Measurements from ENCODE around the gene MED31. TPM values are rescaled to one million over a fixed set of nuclear protein-coding genes. Genes with fewer than 3 reads are reported as not detected.

MED31 gene
- total RNA-seq, 1 experiment from 2014 or later, result 10.6 TPM

DNA sequence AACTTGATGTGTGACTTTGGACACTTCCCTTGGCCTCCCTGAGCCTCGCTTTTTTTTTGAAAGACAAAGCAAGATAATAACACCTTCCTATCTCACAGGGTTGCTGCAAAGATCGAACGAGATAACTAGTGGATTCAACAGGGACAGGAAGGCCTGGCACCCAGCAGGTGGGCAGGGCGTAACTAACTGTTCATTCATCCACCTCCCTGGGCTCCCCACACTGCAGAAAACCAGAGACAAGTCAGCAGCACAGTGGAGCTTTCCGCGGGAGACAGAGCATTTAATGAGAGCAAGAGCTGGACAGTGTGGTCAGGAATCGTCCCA, 33.0 kb upstream of the MED31 start:
- no peak overlapping the region for H3K4me3 Mint-ChIP-seq
- H3K27ac Mint-ChIP-seq, result no peak overlapping the region
- CTCF ChIA-PET, result interaction anchor here (1.5 to 1.6 kb wide), 2 partner anchors 17 to 28 kb away, joined by 4 to 7 read pairs; partner anchors contain the start of gene SLC13A5
- TF ChIP-seq, protein P1, sequence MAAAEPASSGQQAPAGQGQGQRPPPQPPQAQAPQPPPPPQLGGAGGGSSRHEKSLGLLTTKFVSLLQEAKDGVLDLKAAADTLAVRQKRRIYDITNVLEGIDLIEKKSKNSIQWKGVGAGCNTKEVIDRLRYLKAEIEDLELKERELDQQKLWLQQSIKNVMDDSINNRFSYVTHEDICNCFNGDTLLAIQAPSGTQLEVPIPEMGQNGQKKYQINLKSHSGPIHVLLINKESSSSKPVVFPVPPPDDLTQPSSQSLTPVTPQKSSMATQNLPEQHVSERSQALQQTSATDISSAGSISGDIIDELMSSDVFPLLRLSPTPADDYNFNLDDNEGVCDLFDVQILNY (CRISPR knock-in tag; IDR thresholded peaks at IDR 0.05), result no peak
- TF ChIP-seq, protein P2, sequence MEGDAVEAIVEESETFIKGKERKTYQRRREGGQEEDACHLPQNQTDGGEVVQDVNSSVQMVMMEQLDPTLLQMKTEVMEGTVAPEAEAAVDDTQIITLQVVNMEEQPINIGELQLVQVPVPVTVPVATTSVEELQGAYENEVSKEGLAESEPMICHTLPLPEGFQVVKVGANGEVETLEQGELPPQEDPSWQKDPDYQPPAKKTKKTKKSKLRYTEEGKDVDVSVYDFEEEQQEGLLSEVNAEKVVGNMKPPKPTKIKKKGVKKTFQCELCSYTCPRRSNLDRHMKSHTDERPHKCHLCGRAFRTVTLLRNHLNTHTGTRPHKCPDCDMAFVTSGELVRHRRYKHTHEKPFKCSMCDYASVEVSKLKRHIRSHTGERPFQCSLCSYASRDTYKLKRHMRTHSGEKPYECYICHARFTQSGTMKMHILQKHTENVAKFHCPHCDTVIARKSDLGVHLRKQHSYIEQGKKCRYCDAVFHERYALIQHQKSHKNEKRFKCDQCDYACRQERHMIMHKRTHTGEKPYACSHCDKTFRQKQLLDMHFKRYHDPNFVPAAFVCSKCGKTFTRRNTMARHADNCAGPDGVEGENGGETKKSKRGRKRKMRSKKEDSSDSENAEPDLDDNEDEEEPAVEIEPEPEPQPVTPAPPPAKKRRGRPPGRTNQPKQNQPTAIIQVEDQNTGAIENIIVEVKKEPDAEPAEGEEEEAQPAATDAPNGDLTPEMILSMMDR (IDR thresholded peaks at IDR 0.05), result no peak
- TF ChIP-seq OVOL2 (CRISPR knock-in tag; IDR thresholded peaks at IDR 0.05; ENCODE audit: borderline replicate concordance), result no peak
- no peak for TF ChIP-seq TEAD4 (CRISPR knock-in tag; IDR thresholded peaks at IDR 0.05)
- TF ChIP-seq KAT7 (CRISPR knock-in tag; IDR thresholded peaks at IDR 0.05; ENCODE audit: borderline replicate concordance), result no peak
- TF ChIP-seq, protein P3, sequence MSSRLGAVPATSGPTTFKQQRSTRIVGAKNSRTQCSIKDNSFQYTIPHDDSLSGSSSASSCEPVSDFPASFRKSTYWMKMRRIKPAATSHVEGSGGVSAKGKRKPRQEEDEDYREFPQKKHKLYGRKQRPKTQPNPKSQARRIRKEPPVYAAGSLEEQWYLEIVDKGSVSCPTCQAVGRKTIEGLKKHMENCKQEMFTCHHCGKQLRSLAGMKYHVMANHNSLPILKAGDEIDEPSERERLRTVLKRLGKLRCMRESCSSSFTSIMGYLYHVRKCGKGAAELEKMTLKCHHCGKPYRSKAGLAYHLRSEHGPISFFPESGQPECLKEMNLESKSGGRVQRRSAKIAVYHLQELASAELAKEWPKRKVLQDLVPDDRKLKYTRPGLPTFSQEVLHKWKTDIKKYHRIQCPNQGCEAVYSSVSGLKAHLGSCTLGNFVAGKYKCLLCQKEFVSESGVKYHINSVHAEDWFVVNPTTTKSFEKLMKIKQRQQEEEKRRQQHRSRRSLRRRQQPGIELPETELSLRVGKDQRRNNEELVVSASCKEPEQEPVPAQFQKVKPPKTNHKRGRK (CRISPR knock-in tag; IDR thresholded peaks at IDR 0.05; ENCODE audit: borderline replicate concordance), result no peak
- TF ChIP-seq GRHL2 (CRISPR knock-in tag; IDR thresholded peaks at IDR 0.05; ENCODE audit: insufficient replicate concordance, severe bottlenecking), result no peak
- TF ChIP-seq TCF7 (CRISPR knock-in tag; IDR thresholded peaks at IDR 0.05; ENCODE audit: low read depth), result no peak
- TF ChIP-seq, protein P4, sequence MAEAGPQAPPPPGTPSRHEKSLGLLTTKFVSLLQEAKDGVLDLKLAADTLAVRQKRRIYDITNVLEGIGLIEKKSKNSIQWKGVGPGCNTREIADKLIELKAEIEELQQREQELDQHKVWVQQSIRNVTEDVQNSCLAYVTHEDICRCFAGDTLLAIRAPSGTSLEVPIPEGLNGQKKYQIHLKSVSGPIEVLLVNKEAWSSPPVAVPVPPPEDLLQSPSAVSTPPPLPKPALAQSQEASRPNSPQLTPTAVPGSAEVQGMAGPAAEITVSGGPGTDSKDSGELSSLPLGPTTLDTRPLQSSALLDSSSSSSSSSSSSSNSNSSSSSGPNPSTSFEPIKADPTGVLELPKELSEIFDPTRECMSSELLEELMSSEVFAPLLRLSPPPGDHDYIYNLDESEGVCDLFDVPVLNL (CRISPR knock-in tag; IDR thresholded peaks at IDR 0.05; ENCODE audit: borderline replicate concordance, low read depth), result no peak
- TF ChIP-seq, protein P5, sequence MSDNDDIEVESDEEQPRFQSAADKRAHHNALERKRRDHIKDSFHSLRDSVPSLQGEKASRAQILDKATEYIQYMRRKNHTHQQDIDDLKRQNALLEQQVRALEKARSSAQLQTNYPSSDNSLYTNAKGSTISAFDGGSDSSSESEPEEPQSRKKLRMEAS (CRISPR knock-in tag; IDR thresholded peaks at IDR 0.05), result no peak
- TF ChIP-seq ZNF423 (CRISPR knock-in tag; IDR thresholded peaks at IDR 0.05), result no peak
- no peak for TF ChIP-seq FOXP1 (CRISPR knock-in tag; IDR thresholded peaks at IDR 0.05; ENCODE audit: borderline replicate concordance)
- TF ChIP-seq CBFB (CRISPR knock-in tag; IDR thresholded peaks at IDR 0.05; ENCODE audit: low read depth), result no peak
- TF ChIP-seq EMX1 (CRISPR knock-in tag; IDR thresholded peaks at IDR 0.05), result no peak
- H3K27me3 Mint-ChIP-seq (ENCODE audit: low read depth), result no peaks in the 10 kb centered on the region; the same call in 1 of the 2 replicates
- H3K36me3 Mint-ChIP-seq, result no peaks in the 10 kb centered on the region
- DNase-seq (ENCODE audit: low spot score) (no peak), ATAC-seq (no peak)
- no peaks in the 10 kb centered on the region for H3K9me3 Mint-ChIP-seq
- POLR2A ChIA-PET, result no interaction called here
- no peaks in the 10 kb centered on the region for H3K4me1 Mint-ChIP-seq

DNA sequence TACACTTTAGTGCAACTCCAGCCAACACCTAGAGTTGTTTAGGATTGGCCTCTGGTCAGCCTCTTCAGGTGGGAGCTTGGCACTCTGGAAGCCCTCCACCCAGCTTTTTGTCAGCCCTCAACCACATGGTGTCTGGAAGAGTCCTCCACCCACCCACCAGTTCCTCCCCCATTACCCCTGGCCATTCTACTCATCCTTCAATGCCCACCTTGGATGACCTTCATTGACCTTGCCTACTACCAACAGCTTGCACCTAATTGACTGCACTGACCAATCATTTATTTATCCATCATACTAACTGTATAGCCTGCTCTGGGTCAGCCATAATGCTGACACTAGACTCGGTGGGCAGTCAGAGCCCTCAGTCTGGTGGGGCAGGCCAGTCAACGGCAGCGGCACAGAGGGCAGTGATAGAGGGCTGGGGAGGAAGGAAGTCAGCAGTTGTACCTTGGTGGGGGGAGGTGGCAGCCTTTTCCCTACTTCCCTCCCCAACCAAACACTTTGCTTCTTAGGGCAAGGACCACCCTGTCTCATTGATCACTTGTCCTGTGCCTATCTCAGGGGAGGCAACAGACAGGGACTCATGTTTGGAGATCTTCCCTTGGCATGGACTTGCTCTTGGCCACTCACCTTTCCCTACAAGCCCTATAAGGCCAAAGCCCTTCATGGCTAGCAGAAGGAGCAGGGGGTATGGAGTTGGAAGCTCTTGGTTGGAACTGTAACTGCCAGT, 32.5 kb upstream of the MED31 start:
- DNase-seq (ENCODE audit: low spot score) (no peak), ATAC-seq (no peak)
- H3K27me3 Mint-ChIP-seq (ENCODE audit: low read depth), result no peaks in the 10 kb centered on the region; the same call in 1 of the 2 replicates
- H3K27ac Mint-ChIP-seq, result no peak overlapping the region
- CTCF ChIA-PET, result interaction anchor here (1.4 to 1.6 kb wide), 3 partner anchors 18 to 29 kb away, joined by 4 to 7 read pairs (median 6); partner anchors contain the start of gene SLC13A5
- no peaks in the 10 kb centered on the region for H3K9me3 Mint-ChIP-seq
- no peak overlapping the region for H3K4me3 Mint-ChIP-seq
- H3K4me1 Mint-ChIP-seq, result no peaks in the 10 kb centered on the region
- H3K36me3 Mint-ChIP-seq, result no peaks in the 10 kb centered on the region
- POLR2A ChIA-PET, result no interaction called here
- no peak for TF ChIP-seq ETV6 (CRISPR knock-in tag; IDR thresholded peaks at IDR 0.05)
- TF ChIP-seq MYBL2 (CRISPR knock-in tag; IDR thresholded peaks at IDR 0.05), result no peak
- no peak for TF ChIP-seq NR1H2 (CRISPR knock-in tag; IDR thresholded peaks at IDR 0.05)
- TF ChIP-seq SMAD3 (CRISPR knock-in tag; IDR thresholded peaks at IDR 0.05; ENCODE audit: borderline replicate concordance), result no peak
- TF ChIP-seq, protein P3 (CRISPR knock-in tag; IDR thresholded peaks at IDR 0.05; ENCODE audit: borderline replicate concordance), result no peak
- TF ChIP-seq, protein P6, sequence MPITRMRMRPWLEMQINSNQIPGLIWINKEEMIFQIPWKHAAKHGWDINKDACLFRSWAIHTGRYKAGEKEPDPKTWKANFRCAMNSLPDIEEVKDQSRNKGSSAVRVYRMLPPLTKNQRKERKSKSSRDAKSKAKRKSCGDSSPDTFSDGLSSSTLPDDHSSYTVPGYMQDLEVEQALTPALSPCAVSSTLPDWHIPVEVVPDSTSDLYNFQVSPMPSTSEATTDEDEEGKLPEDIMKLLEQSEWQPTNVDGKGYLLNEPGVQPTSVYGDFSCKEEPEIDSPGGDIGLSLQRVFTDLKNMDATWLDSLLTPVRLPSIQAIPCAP (CRISPR knock-in tag; IDR thresholded peaks at IDR 0.05), result no peak
- TF ChIP-seq, protein P7, sequence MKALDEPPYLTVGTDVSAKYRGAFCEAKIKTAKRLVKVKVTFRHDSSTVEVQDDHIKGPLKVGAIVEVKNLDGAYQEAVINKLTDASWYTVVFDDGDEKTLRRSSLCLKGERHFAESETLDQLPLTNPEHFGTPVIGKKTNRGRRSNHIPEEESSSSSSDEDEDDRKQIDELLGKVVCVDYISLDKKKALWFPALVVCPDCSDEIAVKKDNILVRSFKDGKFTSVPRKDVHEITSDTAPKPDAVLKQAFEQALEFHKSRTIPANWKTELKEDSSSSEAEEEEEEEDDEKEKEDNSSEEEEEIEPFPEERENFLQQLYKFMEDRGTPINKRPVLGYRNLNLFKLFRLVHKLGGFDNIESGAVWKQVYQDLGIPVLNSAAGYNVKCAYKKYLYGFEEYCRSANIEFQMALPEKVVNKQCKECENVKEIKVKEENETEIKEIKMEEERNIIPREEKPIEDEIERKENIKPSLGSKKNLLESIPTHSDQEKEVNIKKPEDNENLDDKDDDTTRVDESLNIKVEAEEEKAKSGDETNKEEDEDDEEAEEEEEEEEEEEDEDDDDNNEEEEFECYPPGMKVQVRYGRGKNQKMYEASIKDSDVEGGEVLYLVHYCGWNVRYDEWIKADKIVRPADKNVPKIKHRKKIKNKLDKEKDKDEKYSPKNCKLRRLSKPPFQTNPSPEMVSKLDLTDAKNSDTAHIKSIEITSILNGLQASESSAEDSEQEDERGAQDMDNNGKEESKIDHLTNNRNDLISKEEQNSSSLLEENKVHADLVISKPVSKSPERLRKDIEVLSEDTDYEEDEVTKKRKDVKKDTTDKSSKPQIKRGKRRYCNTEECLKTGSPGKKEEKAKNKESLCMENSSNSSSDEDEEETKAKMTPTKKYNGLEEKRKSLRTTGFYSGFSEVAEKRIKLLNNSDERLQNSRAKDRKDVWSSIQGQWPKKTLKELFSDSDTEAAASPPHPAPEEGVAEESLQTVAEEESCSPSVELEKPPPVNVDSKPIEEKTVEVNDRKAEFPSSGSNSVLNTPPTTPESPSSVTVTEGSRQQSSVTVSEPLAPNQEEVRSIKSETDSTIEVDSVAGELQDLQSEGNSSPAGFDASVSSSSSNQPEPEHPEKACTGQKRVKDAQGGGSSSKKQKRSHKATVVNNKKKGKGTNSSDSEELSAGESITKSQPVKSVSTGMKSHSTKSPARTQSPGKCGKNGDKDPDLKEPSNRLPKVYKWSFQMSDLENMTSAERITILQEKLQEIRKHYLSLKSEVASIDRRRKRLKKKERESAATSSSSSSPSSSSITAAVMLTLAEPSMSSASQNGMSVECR (CRISPR knock-in tag; IDR thresholded peaks at IDR 0.05; ENCODE audit: borderline replicate concordance), result no peak
- no peak for TF ChIP-seq ZNF317 (CRISPR knock-in tag; IDR thresholded peaks at IDR 0.05; ENCODE audit: borderline replicate concordance, low read depth)
